ENCODE measurements around the gene MANF. TPM values are rescaled to one million over a fixed set of nuclear protein-coding genes. Genes with fewer than 3 reads are reported as not detected.

Gene MANF
- total and polyA plus RNA-seq, 2 of the 13 experiments (the other 11 are each of a cell fraction or from before 2014, with no cell fraction given) = 55.4 to 269 TPM

DNA sequence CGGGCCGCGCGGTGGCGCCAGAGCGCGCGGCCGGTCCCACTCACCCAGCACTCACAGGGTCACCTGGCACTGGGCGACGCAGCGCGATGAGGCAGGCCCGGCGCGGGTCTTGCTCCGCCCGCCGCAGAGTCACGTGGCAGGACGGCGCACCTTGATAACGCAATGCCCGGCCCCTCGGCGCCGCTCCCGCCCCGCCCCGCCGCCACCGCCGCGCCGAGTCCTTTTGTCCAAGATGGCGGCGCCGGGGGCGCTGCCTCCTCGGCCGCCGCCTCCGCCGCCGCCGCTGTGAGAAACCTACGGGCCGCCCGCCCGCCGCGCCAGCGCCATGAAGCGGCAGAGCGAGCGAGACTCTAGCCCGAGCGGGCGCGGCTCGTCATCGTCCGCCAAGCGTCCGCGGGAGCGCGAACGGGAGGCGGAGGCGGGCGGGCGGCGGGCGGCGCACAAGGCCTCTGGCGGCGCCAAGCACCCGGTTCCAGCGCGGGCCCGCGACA lies 6.0 kb downstream of the MANF start, which contains the start of gene RBM15B (continued):
- TF ChIP-seq, protein P1, sequence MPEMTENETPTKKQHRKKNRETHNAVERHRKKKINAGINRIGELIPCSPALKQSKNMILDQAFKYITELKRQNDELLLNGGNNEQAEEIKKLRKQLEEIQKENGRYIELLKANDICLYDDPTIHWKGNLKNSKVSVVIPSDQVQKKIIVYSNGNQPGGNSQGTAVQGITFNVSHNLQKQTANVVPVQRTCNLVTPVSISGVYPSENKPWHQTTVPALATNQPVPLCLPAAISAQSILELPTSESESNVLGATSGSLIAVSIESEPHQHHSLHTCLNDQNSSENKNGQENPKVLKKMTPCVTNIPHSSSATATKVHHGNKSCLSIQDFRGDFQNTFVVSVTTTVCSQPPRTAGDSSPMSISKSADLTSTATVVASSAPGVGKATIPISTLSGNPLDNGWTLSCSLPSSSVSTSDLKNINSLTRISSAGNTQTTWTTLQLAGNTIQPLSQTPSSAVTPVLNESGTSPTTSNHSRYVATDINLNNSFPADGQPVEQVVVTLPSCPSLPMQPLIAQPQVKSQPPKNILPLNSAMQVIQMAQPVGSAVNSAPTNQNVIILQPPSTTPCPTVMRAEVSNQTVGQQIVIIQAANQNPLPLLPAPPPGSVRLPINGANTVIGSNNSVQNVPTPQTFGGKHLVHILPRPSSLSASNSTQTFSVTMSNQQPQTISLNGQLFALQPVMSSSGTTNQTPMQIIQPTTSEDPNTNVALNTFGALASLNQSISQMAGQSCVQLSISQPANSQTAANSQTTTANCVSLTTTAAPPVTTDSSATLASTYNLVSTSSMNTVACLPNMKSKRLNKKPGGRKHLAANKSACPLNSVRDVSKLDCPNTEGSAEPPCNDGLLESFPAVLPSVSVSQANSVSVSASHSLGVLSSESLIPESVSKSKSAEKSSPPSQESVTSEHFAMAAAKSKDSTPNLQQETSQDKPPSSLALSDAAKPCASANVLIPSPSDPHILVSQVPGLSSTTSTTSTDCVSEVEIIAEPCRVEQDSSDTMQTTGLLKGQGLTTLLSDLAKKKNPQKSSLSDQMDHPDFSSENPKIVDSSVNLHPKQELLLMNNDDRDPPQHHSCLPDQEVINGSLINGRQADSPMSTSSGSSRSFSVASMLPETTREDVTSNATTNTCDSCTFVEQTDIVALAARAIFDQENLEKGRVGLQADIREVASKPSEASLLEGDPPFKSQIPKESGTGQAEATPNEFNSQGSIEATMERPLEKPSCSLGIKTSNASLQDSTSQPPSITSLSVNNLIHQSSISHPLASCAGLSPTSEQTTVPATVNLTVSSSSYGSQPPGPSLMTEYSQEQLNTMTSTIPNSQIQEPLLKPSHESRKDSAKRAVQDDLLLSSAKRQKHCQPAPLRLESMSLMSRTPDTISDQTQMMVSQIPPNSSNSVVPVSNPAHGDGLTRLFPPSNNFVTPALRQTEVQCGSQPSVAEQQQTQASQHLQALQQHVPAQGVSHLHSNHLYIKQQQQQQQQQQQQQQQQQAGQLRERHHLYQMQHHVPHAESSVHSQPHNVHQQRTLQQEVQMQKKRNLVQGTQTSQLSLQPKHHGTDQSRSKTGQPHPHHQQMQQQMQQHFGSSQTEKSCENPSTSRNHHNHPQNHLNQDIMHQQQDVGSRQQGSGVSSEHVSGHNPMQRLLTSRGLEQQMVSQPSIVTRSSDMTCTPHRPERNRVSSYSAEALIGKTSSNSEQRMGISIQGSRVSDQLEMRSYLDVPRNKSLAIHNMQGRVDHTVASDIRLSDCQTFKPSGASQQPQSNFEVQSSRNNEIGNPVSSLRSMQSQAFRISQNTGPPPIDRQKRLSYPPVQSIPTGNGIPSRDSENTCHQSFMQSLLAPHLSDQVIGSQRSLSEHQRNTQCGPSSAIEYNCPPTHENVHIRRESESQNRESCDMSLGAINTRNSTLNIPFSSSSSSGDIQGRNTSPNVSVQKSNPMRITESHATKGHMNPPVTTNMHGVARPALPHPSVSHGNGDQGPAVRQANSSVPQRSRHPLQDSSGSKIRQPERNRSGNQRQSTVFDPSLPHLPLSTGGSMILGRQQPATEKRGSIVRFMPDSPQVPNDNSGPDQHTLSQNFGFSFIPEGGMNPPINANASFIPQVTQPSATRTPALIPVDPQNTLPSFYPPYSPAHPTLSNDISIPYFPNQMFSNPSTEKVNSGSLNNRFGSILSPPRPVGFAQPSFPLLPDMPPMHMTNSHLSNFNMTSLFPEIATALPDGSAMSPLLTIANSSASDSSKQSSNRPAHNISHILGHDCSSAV (CRISPR knock-in tag; IDR thresholded peaks at IDR 0.05; ENCODE audit: borderline replicate concordance) = no peak
- TF ChIP-seq MTF2 (CRISPR knock-in tag; IDR thresholded peaks at IDR 0.05; ENCODE audit: borderline replicate concordance) (0 out of 2 replicates have a peak, but pooled peaks have one; percentile 5), YEATS4 (CRISPR knock-in tag; IDR thresholded peaks at IDR 0.05; ENCODE audit: borderline replicate concordance) (peak; percentile 72; the same call in 1 of the 2 replicates), ZNF441 (CRISPR knock-in tag; IDR thresholded peaks at IDR 0.05; ENCODE audit: borderline replicate concordance) (peak; percentile 42; the same call in 1 of the 2 replicates), CCDC6 (CRISPR knock-in tag; IDR thresholded peaks at IDR 0.05) (peak; percentile 87), TOPORS (CRISPR knock-in tag; IDR thresholded peaks at IDR 0.05) (peak; percentile 81; the same call in 1 of the 2 replicates), CHD4 (IDR thresholded peaks at IDR 0.05; ENCODE audit: borderline replicate concordance, low read length) (no peak), ZNF20 (CRISPR knock-in tag; IDR thresholded peaks at IDR 0.05) (no peak), SKI (IDR thresholded peaks at IDR 0.05; ENCODE audit: partially characterized antibody) (peak; percentile 60), GATAD1 (CRISPR knock-in tag; IDR thresholded peaks at IDR 0.05) (peak; percentile 93), BRD4 (CRISPR knock-in tag; IDR thresholded peaks at IDR 0.05) (peak; percentile 32; the same call in 1 of the 2 replicates), ZNF235 (CRISPR knock-in tag; IDR thresholded peaks at IDR 0.05; ENCODE audit: borderline replicate concordance) (peak; percentile 68; the same call in 1 of the 2 replicates), ZMYM3 (CRISPR knock-in tag; IDR thresholded peaks at IDR 0.05) (peak; percentile 43; the same call in 1 of the 2 replicates), KDM4B (CRISPR knock-in tag; IDR thresholded peaks at IDR 0.05) (no peak)
- TF ChIP-seq, protein P2, sequence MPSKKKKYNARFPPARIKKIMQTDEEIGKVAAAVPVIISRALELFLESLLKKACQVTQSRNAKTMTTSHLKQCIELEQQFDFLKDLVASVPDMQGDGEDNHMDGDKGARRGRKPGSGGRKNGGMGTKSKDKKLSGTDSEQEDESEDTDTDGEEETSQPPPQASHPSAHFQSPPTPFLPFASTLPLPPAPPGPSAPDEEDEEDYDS (CRISPR knock-in tag; IDR thresholded peaks at IDR 0.05) = peak; percentile 41; the same call in 1 of the 2 replicates

Data from HepG2 (cell line).